Measurements from ENCODE around the gene PPIL3. TPM values are rescaled to one million over a fixed set of nuclear protein-coding genes. Genes with fewer than 3 reads are reported as not detected.
"Not testable (repeated sequence)": the region's sequence is repeated elsewhere in the genome, so short reads cannot be mapped to it uniquely, and the experiment has no call there.

The PPIL3 gene
- total RNA-seq = 35.1 TPM

DNA sequence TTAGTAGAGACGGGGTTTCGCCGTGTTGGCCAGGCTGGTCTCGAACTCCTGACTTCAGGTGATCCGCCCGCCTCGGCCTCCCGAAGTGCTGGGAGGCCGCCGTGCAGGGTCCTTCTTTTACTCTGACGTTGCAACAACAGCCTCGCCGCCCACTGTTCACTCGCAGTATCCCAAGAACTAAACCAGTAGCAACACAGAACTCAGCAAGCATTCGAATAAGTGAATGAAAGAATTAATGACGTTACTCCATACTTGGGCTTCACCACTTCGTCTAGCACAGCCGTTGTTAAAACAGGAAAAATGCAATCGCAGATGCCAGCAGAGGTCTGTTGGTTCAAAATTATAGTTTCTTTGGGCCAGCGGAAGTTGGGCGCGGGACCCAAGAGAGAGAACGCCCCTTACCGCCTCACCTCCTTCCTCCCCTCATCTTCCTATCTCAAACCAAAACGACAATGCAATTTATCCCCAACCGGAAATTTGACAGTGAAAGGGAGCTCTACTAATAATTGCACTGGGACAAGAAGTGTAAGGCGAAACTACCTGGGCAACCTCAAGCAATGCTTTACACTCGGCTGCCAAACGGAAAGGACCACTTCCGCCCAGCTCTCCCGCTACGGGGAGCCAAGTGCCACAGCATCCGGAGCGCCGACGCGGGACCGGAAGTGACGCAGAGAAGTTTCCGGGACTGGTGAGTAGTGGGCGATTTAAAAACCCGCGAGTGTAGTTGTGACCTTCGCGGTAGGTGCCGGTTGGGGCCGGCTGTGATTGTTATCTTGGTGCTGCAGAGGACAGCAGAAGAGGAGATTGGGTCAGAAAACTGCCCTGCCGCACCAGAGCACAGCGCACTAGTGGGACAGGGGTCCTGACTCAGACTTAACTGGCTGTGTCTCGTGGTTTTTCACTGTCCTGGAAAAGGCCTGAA is at the start of gene PPIL3, which contains the start of gene NIF3L1:
PPIL3 (minus strand) TSS at position 374 of the 922 bp plus-strand sequence. CDS start 1,462 bp downstream, outside the sequence.
NIF3L1 (plus strand) TSS at position 668 of the 922 bp plus-strand sequence. CDS start 2,573 bp downstream, outside the sequence.
- intact Hi-C loops (cut with DNase I) = no loop called here
- DNase-seq (ENCODE audit: low spot score) (peak; percentile 97), ATAC-seq (peak; percentile 98)

DNA sequence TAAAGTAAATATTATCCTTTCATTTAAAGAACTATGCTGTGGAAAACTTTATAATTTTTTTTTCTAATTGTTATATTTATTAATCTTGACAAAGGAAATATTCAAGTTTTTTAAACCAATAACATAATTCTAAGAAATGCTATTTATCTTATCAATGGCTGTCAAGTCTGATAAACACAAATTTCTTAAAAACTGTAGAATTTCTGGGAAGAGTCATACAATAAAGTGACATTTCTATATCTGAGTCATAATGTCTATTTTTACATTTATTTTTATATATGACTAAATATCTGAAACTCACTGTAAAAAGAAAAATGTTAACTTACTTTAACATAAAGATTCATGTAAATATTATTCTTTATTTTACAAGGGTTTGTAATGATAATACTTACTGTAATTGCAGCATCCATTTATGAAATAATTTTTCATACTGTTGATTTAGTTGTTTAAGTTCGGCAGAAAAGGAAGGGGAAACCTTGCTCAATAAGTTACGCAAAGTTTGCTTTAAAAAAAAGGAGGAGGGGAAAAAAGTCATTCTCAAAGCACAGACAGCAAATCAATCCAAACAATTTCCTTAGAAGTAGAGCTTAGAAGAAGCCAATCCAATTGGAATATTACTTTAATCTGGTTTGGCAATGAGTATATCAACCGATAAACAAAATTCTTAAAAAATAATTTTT is 42.2 kb upstream of the PPIL3 start:
- DNase-seq (ENCODE audit: low spot score) (no peak), ATAC-seq (no peak)
- intact Hi-C loops (cut with DNase I) = no loop called here

DNA sequence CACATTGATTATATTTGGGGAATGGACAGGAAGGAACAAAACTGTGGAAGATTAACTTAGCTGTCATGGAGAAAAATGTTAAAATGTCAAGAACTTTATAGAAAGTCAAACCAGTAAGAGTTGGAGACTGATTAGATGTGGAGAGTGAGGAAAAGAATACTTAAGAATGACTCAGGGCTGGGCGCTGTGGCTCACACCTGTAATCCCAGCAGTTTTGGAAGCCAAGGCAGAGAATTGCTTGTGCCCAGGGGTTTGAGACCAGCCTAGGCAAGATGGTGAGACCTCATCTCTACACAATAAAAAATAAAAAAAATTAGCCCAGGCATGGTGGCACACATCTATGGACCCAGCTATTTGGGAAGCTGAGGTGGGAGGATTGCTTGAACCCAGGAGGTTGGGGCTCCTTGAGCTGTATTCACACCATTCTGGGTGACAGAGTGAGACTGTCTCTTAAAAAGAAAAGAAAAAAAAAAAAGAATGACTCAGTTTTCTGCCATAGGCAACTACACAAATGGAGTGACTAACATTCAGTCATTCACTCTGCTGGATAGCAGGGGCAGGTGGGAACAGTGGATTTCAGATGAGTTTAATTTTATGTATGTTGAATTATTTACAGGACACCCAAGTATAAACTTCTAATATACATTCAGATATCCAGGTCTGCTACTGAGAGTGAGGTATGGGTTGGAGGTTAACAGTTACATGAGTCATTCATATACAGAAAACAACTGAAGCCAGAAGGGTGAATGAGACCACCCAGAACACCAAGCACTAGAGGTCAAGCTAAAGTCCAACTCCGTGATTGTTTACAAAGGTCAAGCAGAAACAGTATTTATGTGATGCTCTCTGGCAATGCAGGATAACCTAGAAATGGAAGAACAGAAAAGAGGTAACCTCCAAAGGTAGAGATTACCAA is 40.7 kb upstream of the PPIL3 start:
- DNase-seq (ENCODE audit: low spot score) (no peak), ATAC-seq (no peak)
- intact Hi-C loops (cut with DNase I) = no loop called here

GRCh38 chr2:200922439-200922838 is 33.6 kb upstream of the PPIL3 start:
- DNase-seq (ENCODE audit: low spot score) = no peak
- no peak for ATAC-seq
- intact Hi-C loops (cut with DNase I) = no loop called here

DNA sequence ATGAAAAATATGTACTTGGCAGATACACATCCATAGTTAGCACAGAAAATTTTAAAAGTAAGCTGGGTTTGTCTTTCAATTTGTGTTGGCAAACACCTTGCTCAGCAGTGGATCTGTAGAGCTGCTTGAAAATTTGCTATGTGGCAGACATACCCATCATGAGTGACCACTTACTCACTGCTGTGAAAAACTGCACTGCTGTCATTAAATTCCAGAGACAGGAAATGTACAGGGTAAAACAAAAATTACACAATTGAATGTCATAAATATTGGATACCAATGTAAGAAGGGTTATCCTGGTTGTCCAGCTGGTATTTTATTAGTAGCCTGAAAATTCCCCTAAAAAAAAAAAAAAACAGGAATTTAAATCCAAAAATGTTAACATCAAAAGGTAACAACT is 24.8 kb upstream of the PPIL3 start:
- intact Hi-C loops (cut with DNase I) = no loop called here
- ATAC-seq (no peak), DNase-seq (ENCODE audit: low spot score) (no peak)

DNA sequence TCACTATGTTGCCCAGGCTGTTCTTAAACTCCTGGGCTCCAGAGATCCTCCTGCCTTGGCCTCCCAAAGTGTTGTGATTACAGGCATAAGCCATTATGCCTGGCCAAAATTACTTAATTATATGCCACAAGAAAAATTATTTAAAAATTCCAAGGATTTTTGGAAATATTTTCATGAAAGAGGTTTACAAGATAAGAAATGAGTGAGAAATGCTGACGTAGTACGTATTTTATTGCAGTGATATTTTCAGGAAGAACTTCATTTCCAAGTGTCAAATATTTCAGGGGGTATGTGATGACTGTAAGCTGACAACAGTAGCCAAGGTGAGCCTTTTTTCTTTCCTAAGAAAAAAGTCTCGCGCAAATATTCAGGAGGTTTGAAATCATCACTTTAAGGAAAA is 21.1 kb upstream of the PPIL3 start:
- DNase-seq (ENCODE audit: low spot score) (no peak), ATAC-seq (no peak)
- intact Hi-C loops (cut with DNase I) = loop anchor here (10.0 kb wide), 2 partner anchors 155 to 265 kb away; no protein-coding TSS in a partner anchor

- peak; percentile 82 for DNase-seq (ENCODE audit: low spot score)
- ATAC-seq = peak; percentile 85
- intact Hi-C loops (cut with DNase I) = loop anchor here (10.0 kb wide), 2 partner anchors 159 to 269 kb away; no protein-coding TSS in a partner anchor
Measured at GRCh38 chr2:200905618-200906296, 16.9 kb upstream of the PPIL3 start.

GRCh38 chr2:200901459-200902072 is 12.7 kb upstream of the PPIL3 start:
- ATAC-seq = peak; percentile 88
- DNase-seq (ENCODE audit: low spot score) = no peak
- intact Hi-C loops (cut with DNase I) = loop anchor here (10.0 kb wide), 2 partner anchors 163 to 273 kb away; no protein-coding TSS in a partner anchor

GRCh38 chr2:200899482-200899881 is 10.6 kb upstream of the PPIL3 start:
- intact Hi-C loops (cut with DNase I) = no loop called here
- ATAC-seq (no peak), DNase-seq (ENCODE audit: low spot score) (no peak)

- ATAC-seq; intact Hi-C loops (cut with DNase I); DNase-seq (ENCODE audit: low spot score): not testable (repeated sequence)
Measured at GRCh38 chr2:200881715-200882249, 7.1 kb downstream of the PPIL3 start.

DNA sequence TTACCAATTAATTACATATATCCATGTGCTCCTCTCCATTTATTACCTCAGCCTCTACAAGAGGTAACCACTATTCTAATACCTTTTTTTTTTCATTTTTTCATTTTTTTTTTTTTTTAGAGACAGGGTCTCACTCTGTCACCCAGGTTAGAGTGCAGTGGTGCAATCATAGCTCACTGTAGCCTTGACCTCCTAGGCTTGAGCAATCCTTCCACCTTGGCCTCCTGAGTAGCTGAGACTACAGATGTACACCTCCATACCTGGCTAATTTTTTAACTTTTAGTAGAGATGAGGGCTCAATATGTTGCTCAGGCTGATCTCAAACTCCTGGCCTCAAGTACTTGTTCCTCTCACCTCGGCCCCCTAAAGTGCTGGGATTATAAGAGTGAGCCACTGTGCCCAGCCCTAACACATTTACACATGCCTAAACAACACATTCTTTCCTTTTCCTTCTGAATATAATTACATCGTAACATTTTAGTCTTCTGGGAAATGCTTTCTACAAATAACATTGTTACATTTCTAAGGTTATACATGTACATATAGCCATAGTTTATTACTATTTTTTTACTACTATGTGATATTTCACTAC is 10.5 kb downstream of the PPIL3 start:
- no peak for ATAC-seq
- intact Hi-C loops (cut with DNase I) = no loop called here
- no peak for DNase-seq (ENCODE audit: low spot score)

GRCh38 chr2:200877443-200877842 is 11.4 kb downstream of the PPIL3 start:
- no peak for DNase-seq (ENCODE audit: low spot score)
- intact Hi-C loops (cut with DNase I) = no loop called here
- ATAC-seq = no peak

- intact Hi-C loops (cut with DNase I) = no loop called here
- no peak for ATAC-seq
Measured at GRCh38 chr2:200873560-200873959, 15.3 kb downstream of the PPIL3 start.

GRCh38 chr2:200871151-200871550 is 17.7 kb downstream of the PPIL3 start:
- intact Hi-C loops (cut with DNase I) = no loop called here
- DNase-seq (ENCODE audit: low spot score) = no peak
- no peak for ATAC-seq

More at GRCh38 chr2:200873560-200873959, 15.3 kb downstream of the PPIL3 start:
- DNase-seq (ENCODE audit: low spot score) = no peak

- ATAC-seq = no peak
- intact Hi-C loops (cut with DNase I) = no loop called here
- DNase-seq (ENCODE audit: low spot score) = no peak
Measured at GRCh38 chr2:200869014-200869413, 19.9 kb downstream of the PPIL3 start.

GRCh38 chr2:200864176-200865034 is 24.5 kb downstream of the PPIL3 start, which contains the start of gene CLK1:
Gene CLK1 (minus strand): TSS chr2:200864658. CDS start chr2:200861862, 2,796 bp downstream.
- ATAC-seq (peak; percentile 96), DNase-seq (ENCODE audit: low spot score) (peak; percentile 99)
- intact Hi-C loops (cut with DNase I) = no loop called here
